Esophagus muscularis mucosa (tissue), 3 donors: Measurements from ENCODE around the gene MACROD2.

Source experiments
- POLR2A ChIP-seq: fragments of 450-650 bp; IDR thresholded peaks from one replicate; pipeline ENCODE4 v1.6.1; 2017; ENCODE audit warnings: antibody characterized with exemption, moderate library complexity, mild to moderate bottlenecking, low read depth
- TF ChIP-seq, protein P1 (sequence below), 3 experiments: fragments of 200-600 bp in 2 of 3; fragments of 450-650 bp in 1 of 3; sonication (generic) in 2 of 3; IDR thresholded peaks; one replicate each; pipeline ENCODE4 v1.5.1; 2017 to 2019; ENCODE audit warnings: antibody characterized with exemption in 3 of 3, mild to moderate bottlenecking in 2 of 3, moderate library complexity in 1 of 3

DNA sequence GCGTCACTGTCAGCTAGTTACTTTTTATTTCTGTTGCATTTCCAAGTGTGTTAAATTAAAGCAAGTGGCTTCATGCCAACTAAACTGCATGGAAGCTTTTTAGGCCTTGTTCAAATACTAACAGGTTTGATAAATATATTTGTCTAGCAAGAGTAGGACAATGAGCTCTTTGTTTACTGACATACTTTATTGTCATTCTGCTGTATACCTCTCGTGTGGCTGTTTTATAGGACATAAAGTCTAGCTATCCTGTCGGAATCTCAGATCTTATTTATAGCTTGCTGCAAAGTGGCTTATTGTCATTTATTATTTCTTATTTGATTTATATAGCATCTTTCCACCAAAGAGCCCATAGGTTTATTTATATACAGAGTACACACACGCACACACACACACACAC is 1866.9 kb downstream of the MACROD2 start:
- TF ChIP-seq, protein P1, sequence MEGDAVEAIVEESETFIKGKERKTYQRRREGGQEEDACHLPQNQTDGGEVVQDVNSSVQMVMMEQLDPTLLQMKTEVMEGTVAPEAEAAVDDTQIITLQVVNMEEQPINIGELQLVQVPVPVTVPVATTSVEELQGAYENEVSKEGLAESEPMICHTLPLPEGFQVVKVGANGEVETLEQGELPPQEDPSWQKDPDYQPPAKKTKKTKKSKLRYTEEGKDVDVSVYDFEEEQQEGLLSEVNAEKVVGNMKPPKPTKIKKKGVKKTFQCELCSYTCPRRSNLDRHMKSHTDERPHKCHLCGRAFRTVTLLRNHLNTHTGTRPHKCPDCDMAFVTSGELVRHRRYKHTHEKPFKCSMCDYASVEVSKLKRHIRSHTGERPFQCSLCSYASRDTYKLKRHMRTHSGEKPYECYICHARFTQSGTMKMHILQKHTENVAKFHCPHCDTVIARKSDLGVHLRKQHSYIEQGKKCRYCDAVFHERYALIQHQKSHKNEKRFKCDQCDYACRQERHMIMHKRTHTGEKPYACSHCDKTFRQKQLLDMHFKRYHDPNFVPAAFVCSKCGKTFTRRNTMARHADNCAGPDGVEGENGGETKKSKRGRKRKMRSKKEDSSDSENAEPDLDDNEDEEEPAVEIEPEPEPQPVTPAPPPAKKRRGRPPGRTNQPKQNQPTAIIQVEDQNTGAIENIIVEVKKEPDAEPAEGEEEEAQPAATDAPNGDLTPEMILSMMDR (IDR thresholded peaks at IDR 0.05): no peak
- TF ChIP-seq POLR2A: no peak
